ENCODE measurements around the gene BRWD1. TPM values are rescaled to one million over a fixed set of nuclear protein-coding genes. Genes with fewer than 3 reads are reported as not detected.

The BRWD1 gene
- total and polyA plus RNA-seq, 2 experiments from 2014 or later: 35.2 to 75.5 TPM

- no peak for TF ChIP-seq ZNF331 (CRISPR knock-in tag; IDR thresholded peaks at IDR 0.05; ENCODE audit: low read depth)
- TF ChIP-seq STAT1 (IDR thresholded peaks at IDR 0.05; ENCODE audit: unreplicated experiment): no peak
- no peak for TF ChIP-seq EZH2 (IDR thresholded peaks at IDR 0.05; ENCODE audit: low read depth, unreplicated experiment)
Observed at GRCh38 chr21:39156024-39156423, 157.4 kb downstream of the BRWD1 start (continued).

- Mint-ChIP-seq H3K4me1 (no peaks in the 10 kb centered on the region), H3K27ac (no peak overlapping the region), H3K36me3 (ENCODE audit: low read depth) (peaks cover 10% of the 10 kb centered on the region; the same call in 2 of the 3 replicates), H3K9me3 (peaks cover 19% of the 10 kb centered on the region), H3K4me3 (no peak overlapping the region), H3K27me3 (ENCODE audit: insufficient read depth, low read depth, poor library complexity) (no peaks in the 10 kb centered on the region)
- TF ChIP-seq CREB1 (CRISPR knock-in tag; IDR thresholded peaks at IDR 0.05; ENCODE audit: low read depth) (no peak), EZH2 (IDR thresholded peaks at IDR 0.05; ENCODE audit: low read depth, unreplicated experiment) (no peak), POLR2AphosphoS5 (IDR thresholded peaks at IDR 0.05; ENCODE audit: low read depth) (no peak), STAT1 (IDR thresholded peaks at IDR 0.05; ENCODE audit: unreplicated experiment) (no peak), EZH2phosphoT487 (IDR thresholded peaks at IDR 0.05; ENCODE audit: unreplicated experiment) (no peak), JUNB (IDR thresholded peaks at IDR 0.05; ENCODE audit: unreplicated experiment) (no peak), ZNF114 (CRISPR knock-in tag; IDR thresholded peaks at IDR 0.05) (no peak)
- Histone ChIP-seq H3K36me3 (ENCODE audit: insufficient read depth) (no peaks in the 10 kb centered on the region), H3K4me1 (ENCODE audit: insufficient read depth) (no peaks in the 10 kb centered on the region), H4K20me1 (replicated peaks; ENCODE audit: insufficient read depth) (no peaks in the 10 kb centered on the region), H3K27me3 (ENCODE audit: insufficient read depth) (no peaks in the 10 kb centered on the region), H3K4me3 (no peak overlapping the region), H3F3A (replicated peaks; ENCODE audit: low read depth) (no peaks in the 10 kb centered on the region), H3K27ac (ENCODE audit: low read depth) (no peak overlapping the region), H3K4me2 (no peak overlapping the region), H3K9me2 (ENCODE audit: insufficient read depth) (0 out of 2 replicates have a peak, but pooled peaks cover under 1% of the 10 kb centered on the region), H2AFZ (no peak overlapping the region), H3K79me2 (replicated peaks; ENCODE audit: insufficient read depth) (no peaks in the 10 kb centered on the region)
- ATAC-seq (no peak), DNase-seq (ENCODE audit: low spot score) (no peak)
Observed at GRCh38 chr21:39155578-39155977, 157.9 kb downstream of the BRWD1 start.

- H3F3A ChIP-seq (replicated peaks; ENCODE audit: low read depth): no peaks in the 10 kb centered on the region
- no peaks in the 10 kb centered on the region for H3K79me2 ChIP-seq (replicated peaks; ENCODE audit: insufficient read depth)
- Mint-ChIP-seq H3K36me3 (ENCODE audit: low read depth) (peaks cover 10% of the 10 kb centered on the region; the same call in 2 of the 3 replicates), H3K4me3 (no peak overlapping the region), H3K9me3 (peaks cover 17% of the 10 kb centered on the region), H3K27me3 (ENCODE audit: insufficient read depth, low read depth, poor library complexity) (no peaks in the 10 kb centered on the region), H3K27ac (no peak overlapping the region), H3K4me1 (no peaks in the 10 kb centered on the region)
- no peak overlapping the region for H2AFZ ChIP-seq
- no peak overlapping the region for H3K4me2 ChIP-seq
- H3K27ac ChIP-seq (ENCODE audit: low read depth): no peak overlapping the region
- no peaks in the 10 kb centered on the region for H4K20me1 ChIP-seq (replicated peaks; ENCODE audit: insufficient read depth)
- no peak overlapping the region for H3K4me3 ChIP-seq
- H3K36me3 ChIP-seq (ENCODE audit: insufficient read depth): no peaks in the 10 kb centered on the region
- H3K9me2 ChIP-seq (ENCODE audit: insufficient read depth): 0 out of 2 replicates have a peak, but pooled peaks cover 5% of the 10 kb centered on the region
- DNase-seq (ENCODE audit: low spot score) (no peak), ATAC-seq (no peak)
- H3K4me1 ChIP-seq (ENCODE audit: insufficient read depth): no peaks in the 10 kb centered on the region
- no peaks in the 10 kb centered on the region for H3K27me3 ChIP-seq (ENCODE audit: insufficient read depth)
- TF ChIP-seq JUNB (IDR thresholded peaks at IDR 0.05; ENCODE audit: unreplicated experiment) (no peak), NANOG (IDR thresholded peaks at IDR 0.05; ENCODE audit: borderline replicate concordance) (no peak), ZNF462 (CRISPR knock-in tag; IDR thresholded peaks at IDR 0.05) (no peak), POLR2AphosphoS5 (IDR thresholded peaks at IDR 0.05; ENCODE audit: low read depth) (no peak), REST (IDR thresholded peaks at IDR 0.05; ENCODE audit: unreplicated experiment) (no peak), EZH2 (IDR thresholded peaks at IDR 0.05; ENCODE audit: low read depth, unreplicated experiment) (no peak), EZH2phosphoT487 (IDR thresholded peaks at IDR 0.05; ENCODE audit: unreplicated experiment) (no peak), CREB1 (CRISPR knock-in tag; IDR thresholded peaks at IDR 0.05; ENCODE audit: low read depth) (no peak)
Observed at GRCh38 chr21:39153842-39154241, 159.6 kb downstream of the BRWD1 start.

All from GM23338 (cell line).